HG02884 (cell line): ENCODE measurements around the gene ANXA5.
"Not testable (repeated sequence)": the region's sequence is repeated elsewhere in the genome, so short reads cannot be mapped to it uniquely, and the experiment has no call there.

ENCODE experiments used
- ATAC-seq: cut with Tn5 transposase; IDR thresholded peaks from one replicate; pipeline ENCODE4 v1.9.1; 2021; ENCODE audit warnings: mild to moderate bottlenecking, moderate library complexity; ENCODE audit not compliant: unreplicated experiment

ANXA5 gene

GRCh38 chr4:121696581-121697461 is at the start of gene ANXA5:
Gene ANXA5, minus strand, starts transcription at chr4:121696980. Its CDS starts 391 bp downstream, at chr4:121696589.
- ATAC-seq, result peak; percentile 89

GRCh38 chr4:121742794-121743193 is 46.0 kb upstream of the ANXA5 start:
- ATAC-seq, result no peak

GRCh38 chr4:121741751-121742150 is 45.0 kb upstream of the ANXA5 start:
- no peak for ATAC-seq

GRCh38 chr4:121740796-121741409 is 44.1 kb upstream of the ANXA5 start:
- ATAC-seq, result no peak

- no peak for ATAC-seq
Measured at GRCh38 chr4:121739575-121739974, 42.8 kb upstream of the ANXA5 start.

- no peak for ATAC-seq
Measured at GRCh38 chr4:121738780-121739535, 42.2 kb upstream of the ANXA5 start.

GRCh38 chr4:121737846-121738554 is 41.2 kb upstream of the ANXA5 start:
- ATAC-seq, result no peak

GRCh38 chr4:121736735-121737351 is 40.1 kb upstream of the ANXA5 start:
- ATAC-seq, result no peak

GRCh38 chr4:121734571-121734970 is 37.8 kb upstream of the ANXA5 start:
- ATAC-seq, result no peak

- no peak for ATAC-seq
Measured at GRCh38 chr4:121733942-121734341, 37.2 kb upstream of the ANXA5 start.

- not testable (repeated sequence) for ATAC-seq
Measured at GRCh38 chr4:121729753-121730152, 33.0 kb upstream of the ANXA5 start.

GRCh38 chr4:121728798-121729226 is 32.0 kb upstream of the ANXA5 start:
- no peak for ATAC-seq

GRCh38 chr4:121728066-121728465 is 31.3 kb upstream of the ANXA5 start:
- ATAC-seq, result no peak

GRCh38 chr4:121726642-121727268 is 30.0 kb upstream of the ANXA5 start:
- ATAC-seq, result peak; percentile 97

GRCh38 chr4:121724671-121725070 is 27.9 kb upstream of the ANXA5 start:
- no peak for ATAC-seq

GRCh38 chr4:121721700-121722099 is 24.9 kb upstream of the ANXA5 start:
- no peak for ATAC-seq

GRCh38 chr4:121720109-121720508 is 23.3 kb upstream of the ANXA5 start:
- no peak for ATAC-seq

- ATAC-seq, result no peak
Measured at GRCh38 chr4:121717680-121718237, 21.0 kb upstream of the ANXA5 start.

GRCh38 chr4:121714548-121714947 is 17.8 kb upstream of the ANXA5 start:
- ATAC-seq, result no peak

- no peak for ATAC-seq
Measured at GRCh38 chr4:121712783-121713182, 16.0 kb upstream of the ANXA5 start.
